Measurements from ENCODE around the gene SLC15A4.
"Not testable (repeated sequence)": the region's sequence is repeated elsewhere in the genome, so short reads cannot be mapped to it uniquely, and the experiment has no call there.

Gene SLC15A4

DNA sequence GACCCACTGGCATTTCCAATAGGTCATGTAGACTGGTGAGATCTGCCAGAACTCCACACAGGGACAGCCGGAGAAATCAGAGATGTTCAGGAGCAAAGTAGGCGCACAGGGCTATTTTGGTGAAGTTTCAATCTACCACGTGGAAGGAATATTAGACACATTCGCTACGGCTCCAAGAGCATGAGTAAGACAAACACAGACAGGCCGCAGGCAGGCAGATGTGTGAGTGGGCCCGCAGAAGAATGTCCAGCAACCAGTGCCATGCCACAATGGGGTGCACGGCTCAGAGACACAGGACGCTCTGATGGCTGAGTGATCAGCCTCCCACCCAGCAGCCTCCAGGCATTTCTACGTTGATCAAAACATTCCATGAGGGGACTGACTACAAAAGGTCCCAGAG is 10.4 kb downstream of the SLC15A4 start:
- WGBS, 2 experiments (ENCODE audit: insufficient coverage in 2 of 2), result 97 to 98% methylated on average over 9 to 10 of the region's 10 CpGs

DNA sequence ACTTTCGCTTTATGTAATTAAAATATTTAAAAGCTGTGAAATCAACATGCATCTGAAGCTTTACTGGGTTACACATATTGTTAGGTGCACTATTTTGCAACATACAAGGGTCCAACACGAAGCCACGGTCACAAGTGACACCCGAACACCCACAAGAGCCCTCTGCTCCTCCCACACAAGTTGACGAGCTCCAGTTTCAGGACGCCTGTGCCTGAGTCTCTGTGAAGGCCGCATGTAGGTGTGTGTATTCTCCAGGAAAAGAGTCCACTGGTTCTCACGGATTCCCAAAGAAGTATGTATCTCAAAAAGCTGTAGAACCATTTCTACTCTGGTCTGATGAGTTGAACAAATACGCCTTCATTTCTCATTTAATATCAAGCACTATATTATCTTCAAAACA is 12.0 kb downstream of the SLC15A4 start:
- Histone ChIP-seq H3K4me1 (ENCODE audit: control insufficient read depth, insufficient read depth, low read length, poor library complexity, severe bottlenecking) (peaks cover 12% of the 10 kb centered on the region), H3K36me3 (ENCODE audit: control insufficient read depth, insufficient read depth, low read length) (peaks cover 64% of the 10 kb centered on the region), H3K27ac (ENCODE audit: low read depth, low read length, severe bottlenecking) (no peak overlapping the region), H3K4me3 (ENCODE audit: extremely low read depth, insufficient read depth, low read length, poor library complexity, severe bottlenecking) (no peak overlapping the region), H3K9me3 (ENCODE audit: control insufficient read depth, low read length) (no peaks in the 10 kb centered on the region)
- WGBS, 2 experiments (ENCODE audit: insufficient coverage in 2 of 2), result 82 to 93% methylated on average over 7 to 8 of the region's 9 CpGs

More for the DNA sequence above, 10.4 kb downstream of the SLC15A4 start:
- H3K36me3 ChIP-seq (ENCODE audit: control insufficient read depth, insufficient read depth, low read length), result peaks cover 48% of the 10 kb centered on the region
- H3K4me3 ChIP-seq (ENCODE audit: extremely low read depth, insufficient read depth, low read length, poor library complexity, severe bottlenecking), result no peak overlapping the region
- H3K27ac ChIP-seq (ENCODE audit: low read depth, low read length, severe bottlenecking), result no peak overlapping the region
- no peaks in the 10 kb centered on the region for H3K9me3 ChIP-seq (ENCODE audit: control insufficient read depth, low read length)
- H3K4me1 ChIP-seq (ENCODE audit: control insufficient read depth, insufficient read depth, low read length, poor library complexity, severe bottlenecking), result peaks cover 25% of the 10 kb centered on the region

DNA sequence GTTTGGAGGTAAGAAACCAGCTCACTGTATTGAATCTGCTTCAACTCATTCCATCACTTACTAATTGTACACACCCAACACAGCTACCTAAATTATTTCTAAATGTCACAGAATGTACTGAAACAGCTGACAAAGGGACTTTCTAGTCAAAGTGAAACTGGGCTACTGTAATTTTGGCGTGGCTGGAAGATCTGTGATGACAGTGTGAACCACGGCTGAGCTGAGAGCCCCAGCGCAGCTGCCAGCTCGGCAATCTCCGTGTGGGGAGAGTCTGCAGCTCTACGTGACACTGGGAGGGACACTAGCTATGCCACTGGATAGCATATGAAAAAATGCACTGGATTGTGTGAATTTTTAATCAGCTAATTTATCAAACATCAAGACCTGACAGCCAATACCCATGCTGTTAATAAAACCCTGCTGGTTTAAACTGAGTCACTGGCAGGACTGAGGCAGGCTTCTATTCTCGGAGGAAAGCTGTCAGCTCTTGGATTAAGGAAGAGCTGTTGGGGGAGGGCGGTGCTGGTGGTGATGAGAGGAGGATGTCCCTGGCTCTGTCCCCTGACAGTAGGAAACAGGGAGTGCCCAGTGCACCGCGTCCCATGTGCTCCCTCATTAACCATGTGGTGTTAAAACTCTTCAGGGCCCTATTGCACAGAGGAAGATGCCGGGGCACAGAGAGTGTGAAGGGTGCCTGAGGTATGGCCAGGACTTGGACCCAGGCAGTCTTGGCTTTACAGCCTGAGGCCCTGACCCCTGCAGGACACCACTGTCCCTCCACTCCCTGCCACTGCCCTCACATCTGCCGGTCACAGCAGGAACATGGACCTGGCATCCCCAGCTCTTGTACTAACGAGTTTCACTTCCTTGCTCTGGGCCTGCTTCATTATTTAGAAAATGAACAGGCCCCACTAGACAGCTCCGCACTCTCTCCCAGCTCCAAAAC is 13.3 kb downstream of the SLC15A4 start:
- peak overlapping the region; percentile 19 for H3K27ac ChIP-seq (ENCODE audit: low read depth, low read length, severe bottlenecking)
- H3K9me3 ChIP-seq (ENCODE audit: control insufficient read depth, low read length), result no peaks in the 10 kb centered on the region
- H3K4me1 ChIP-seq (ENCODE audit: control insufficient read depth, insufficient read depth, low read length, poor library complexity, severe bottlenecking), result peaks cover 12% of the 10 kb centered on the region
- H3K36me3 ChIP-seq (ENCODE audit: control insufficient read depth, insufficient read depth, low read length), result peaks cover 67% of the 10 kb centered on the region
- 70 to 72% methylated on average over 11 to 12 of the region's 14 CpGs for WGBS, 2 experiments (ENCODE audit: insufficient coverage in 2 of 2)
- no peak overlapping the region for H3K4me3 ChIP-seq (ENCODE audit: extremely low read depth, insufficient read depth, low read length, poor library complexity, severe bottlenecking)

DNA sequence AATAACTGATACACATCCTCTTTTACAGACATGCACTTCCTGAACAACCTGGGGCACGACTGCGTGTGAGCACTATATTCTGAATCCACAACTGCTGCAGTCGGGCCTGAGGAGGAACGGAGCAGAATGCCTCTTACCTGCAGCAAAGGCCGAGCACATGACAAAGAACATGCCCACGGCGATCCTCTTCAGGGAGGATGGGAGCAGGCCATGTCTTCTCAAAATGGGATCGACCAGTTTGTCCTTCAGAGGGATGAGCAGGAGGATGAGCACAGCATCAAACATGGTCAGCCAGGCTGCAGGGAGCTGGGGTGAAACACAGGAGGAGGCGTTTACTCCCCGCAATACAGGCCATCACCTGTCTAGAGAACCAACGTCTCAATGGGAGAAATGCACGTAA is 15.1 kb downstream of the SLC15A4 start:
- Histone ChIP-seq H3K36me3 (ENCODE audit: control insufficient read depth, insufficient read depth, low read length) (peaks cover 64% of the 10 kb centered on the region), H3K4me3 (ENCODE audit: extremely low read depth, insufficient read depth, low read length, poor library complexity, severe bottlenecking) (no peak overlapping the region), H3K9me3 (ENCODE audit: control insufficient read depth, low read length) (no peaks in the 10 kb centered on the region), H3K27ac (ENCODE audit: low read depth, low read length, severe bottlenecking) (no peak overlapping the region), H3K4me1 (ENCODE audit: control insufficient read depth, insufficient read depth, low read length, poor library complexity, severe bottlenecking) (peaks cover 12% of the 10 kb centered on the region)
- WGBS, 2 experiments (ENCODE audit: insufficient coverage in 2 of 2), result 85 to 90% methylated on average over 12 of the region's 12 CpGs

DNA sequence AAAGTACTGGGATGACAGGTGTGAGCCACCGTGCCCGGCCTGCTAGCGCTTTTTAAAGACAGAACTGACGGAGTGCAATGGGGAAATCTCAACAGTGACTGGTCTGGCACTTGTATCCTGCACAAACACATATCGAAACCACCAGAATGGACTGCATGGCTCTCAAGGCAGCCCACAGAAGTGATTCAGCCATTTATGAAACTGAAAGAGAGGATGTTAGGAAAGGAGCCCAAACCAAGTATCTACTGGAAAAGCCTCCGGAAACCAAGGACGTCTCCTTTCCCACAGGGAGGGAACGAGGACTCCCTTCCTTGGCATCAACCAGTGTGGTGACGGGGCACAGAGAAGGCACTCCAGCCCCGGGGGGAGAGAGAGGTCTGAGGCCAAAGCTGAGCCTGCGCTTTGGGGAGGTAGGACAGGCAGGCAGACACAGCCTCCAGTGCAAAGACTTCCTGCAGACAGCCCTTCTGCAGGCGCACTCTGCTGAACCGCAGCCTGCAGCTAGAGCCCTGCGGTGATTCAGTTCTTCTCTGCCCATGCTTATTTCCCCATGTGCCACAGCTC is 16.5 kb downstream of the SLC15A4 start:
- Histone ChIP-seq H3K9me3 (ENCODE audit: control insufficient read depth, low read length) (no peaks in the 10 kb centered on the region), H3K4me3 (ENCODE audit: extremely low read depth, insufficient read depth, low read length, poor library complexity, severe bottlenecking) (no peak overlapping the region), H3K27ac (ENCODE audit: low read depth, low read length, severe bottlenecking) (no peak overlapping the region), H3K36me3 (ENCODE audit: control insufficient read depth, insufficient read depth, low read length) (peaks cover 62% of the 10 kb centered on the region), H3K4me1 (ENCODE audit: control insufficient read depth, insufficient read depth, low read length, poor library complexity, severe bottlenecking) (peaks cover 12% of the 10 kb centered on the region)
- 95% methylated on average over 11 to 14 of the region's 14 CpGs for WGBS, 2 experiments (ENCODE audit: insufficient coverage in 2 of 2)

DNA sequence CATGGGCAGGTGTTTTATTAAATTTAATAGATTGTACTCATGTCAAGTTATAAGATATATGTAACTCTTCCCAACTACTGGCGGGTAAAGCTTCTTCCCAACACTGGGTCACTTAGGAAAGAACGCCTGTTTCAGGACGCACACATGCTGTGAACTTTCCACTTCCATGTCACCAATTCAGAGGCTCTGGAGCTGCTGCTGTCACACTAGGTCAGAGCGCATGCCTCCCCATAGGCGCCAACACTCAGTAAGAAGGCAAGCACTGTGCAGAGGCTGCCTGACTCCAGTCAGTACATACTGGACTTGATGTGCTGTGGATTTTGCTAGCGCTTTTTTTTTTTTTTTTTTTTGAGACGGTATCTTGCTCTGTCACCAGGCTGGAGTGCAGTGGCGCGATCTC is 17.2 kb downstream of the SLC15A4 start:
- Histone ChIP-seq H3K9me3 (ENCODE audit: control insufficient read depth, low read length) (no peaks in the 10 kb centered on the region), H3K4me3 (ENCODE audit: extremely low read depth, insufficient read depth, low read length, poor library complexity, severe bottlenecking) (no peak overlapping the region), H3K4me1 (ENCODE audit: control insufficient read depth, insufficient read depth, low read length, poor library complexity, severe bottlenecking) (peaks cover 12% of the 10 kb centered on the region), H3K27ac (ENCODE audit: low read depth, low read length, severe bottlenecking) (no peak overlapping the region), H3K36me3 (ENCODE audit: control insufficient read depth, insufficient read depth, low read length) (peaks cover 61% of the 10 kb centered on the region)
- WGBS, 2 experiments (ENCODE audit: insufficient coverage in 2 of 2), result 70 to 100% methylated on average over 3 to 4 of the region's 9 CpGs

DNA sequence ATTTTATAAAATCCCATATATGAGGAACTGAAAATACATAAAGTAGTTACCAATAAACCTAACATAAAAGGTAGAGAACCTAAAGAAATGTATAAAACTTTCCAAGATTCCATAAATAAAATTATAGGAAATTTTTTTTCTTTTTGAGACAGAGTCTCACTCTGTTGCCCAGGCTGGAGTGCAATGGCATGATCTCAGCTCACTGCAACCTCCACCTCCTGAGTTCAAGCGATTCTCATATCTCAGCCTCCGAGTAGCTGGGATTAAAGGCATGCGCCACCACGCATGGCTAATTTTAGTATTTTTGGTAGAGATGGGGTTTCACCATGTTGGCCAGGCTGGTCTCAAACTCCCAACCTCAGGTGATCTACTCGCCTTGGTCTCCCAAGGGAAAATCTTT is 18.4 kb downstream of the SLC15A4 start:
- not testable (repeated sequence) for H3K27ac ChIP-seq (ENCODE audit: low read depth, low read length, severe bottlenecking)
- 100% methylated on average over 3 of the region's 5 CpGs; no CpG with 5 or more reads in 1 of the 2 experiments for WGBS, 2 experiments (ENCODE audit: insufficient coverage in 2 of 2)
- peaks cover 73% of the 10 kb centered on the region for H3K36me3 ChIP-seq (ENCODE audit: control insufficient read depth, insufficient read depth, low read length)

DNA sequence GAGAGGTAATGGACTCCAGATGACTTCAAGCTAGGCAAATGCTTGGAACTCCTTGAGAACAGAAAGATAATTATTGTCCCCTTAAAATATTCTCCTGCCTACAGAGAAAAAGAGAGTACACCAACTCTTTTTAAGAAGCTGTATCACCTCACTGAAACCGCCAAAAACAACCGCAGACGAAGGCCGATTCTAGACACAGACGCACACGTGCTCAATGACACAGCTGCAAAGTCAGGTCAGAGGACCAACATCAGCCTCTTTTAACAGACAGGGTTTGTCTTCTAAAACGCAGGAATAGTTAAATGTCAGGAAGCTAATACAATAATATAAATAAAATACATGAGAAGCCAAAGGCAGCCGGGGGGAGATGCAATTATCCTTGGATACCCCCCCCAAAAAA is 19.0 kb downstream of the SLC15A4 start:
- Histone ChIP-seq H3K27ac (ENCODE audit: low read depth, low read length, severe bottlenecking) (no peak overlapping the region), H3K36me3 (ENCODE audit: control insufficient read depth, insufficient read depth, low read length) (peaks cover 73% of the 10 kb centered on the region), H3K4me3 (ENCODE audit: extremely low read depth, insufficient read depth, low read length, poor library complexity, severe bottlenecking) (no peak overlapping the region), H3K4me1 (ENCODE audit: control insufficient read depth, insufficient read depth, low read length, poor library complexity, severe bottlenecking) (no peaks in the 10 kb centered on the region), H3K9me3 (ENCODE audit: control insufficient read depth, low read length) (no peaks in the 10 kb centered on the region)
- 100% methylated on average over 1 of the region's 8 CpGs for WGBS, 2 experiments (ENCODE audit: insufficient coverage in 2 of 2)

More for the DNA sequence above, 18.4 kb downstream of the SLC15A4 start:
- H3K4me3 ChIP-seq (ENCODE audit: extremely low read depth, insufficient read depth, low read length, poor library complexity, severe bottlenecking); H3K4me1 ChIP-seq (ENCODE audit: control insufficient read depth, insufficient read depth, low read length, poor library complexity, severe bottlenecking); H3K9me3 ChIP-seq (ENCODE audit: control insufficient read depth, low read length): not testable (repeated sequence)

DNA sequence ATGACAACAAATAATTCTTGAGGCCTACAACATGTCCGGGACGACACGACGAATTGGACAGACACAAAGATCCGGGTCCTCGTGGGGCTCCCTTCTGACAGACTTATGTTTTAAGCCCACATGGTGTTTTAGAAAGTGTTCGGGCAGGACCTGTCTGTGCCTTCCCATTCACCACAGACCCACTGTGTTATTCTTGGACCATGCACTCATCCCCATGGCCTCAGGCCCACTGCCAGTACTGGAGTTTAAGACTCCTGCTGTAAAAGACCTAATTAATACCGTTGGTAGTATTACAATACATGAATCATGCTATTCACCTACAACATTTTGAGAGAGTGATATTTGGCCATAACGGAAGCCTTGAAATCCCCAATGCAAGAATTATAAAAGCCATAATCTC is 20.0 kb downstream of the SLC15A4 start:
- Histone ChIP-seq H3K4me3 (ENCODE audit: extremely low read depth, insufficient read depth, low read length, poor library complexity, severe bottlenecking) (no peak overlapping the region), H3K9me3 (ENCODE audit: control insufficient read depth, low read length) (no peaks in the 10 kb centered on the region), H3K36me3 (ENCODE audit: control insufficient read depth, insufficient read depth, low read length) (peaks cover 71% of the 10 kb centered on the region), H3K4me1 (ENCODE audit: control insufficient read depth, insufficient read depth, low read length, poor library complexity, severe bottlenecking) (no peaks in the 10 kb centered on the region), H3K27ac (ENCODE audit: low read depth, low read length, severe bottlenecking) (no peak overlapping the region)
- WGBS, 2 experiments (ENCODE audit: insufficient coverage in 2 of 2), result 94% methylated on average over 7 to 8 of the region's 9 CpGs

DNA sequence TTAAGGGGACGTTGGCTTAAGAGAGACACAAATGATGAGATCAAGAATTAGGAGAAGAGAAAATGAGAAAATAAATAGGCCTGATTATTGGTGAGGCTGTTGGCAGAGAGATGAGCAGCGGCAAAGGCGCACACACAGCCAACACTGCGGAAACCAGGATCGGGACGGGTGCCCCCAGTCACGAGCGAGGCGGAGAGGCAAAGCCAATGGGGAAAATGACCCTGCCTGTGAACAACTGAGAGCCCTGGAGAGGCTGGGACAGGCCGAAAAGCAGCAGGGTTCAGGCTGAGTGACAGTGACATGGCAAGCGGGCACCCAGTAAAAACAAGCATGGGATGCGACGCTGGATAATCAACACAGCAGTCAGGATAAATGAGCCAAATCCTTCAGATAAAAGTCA is 21.0 kb downstream of the SLC15A4 start:
- Histone ChIP-seq H3K4me1 (ENCODE audit: control insufficient read depth, insufficient read depth, low read length, poor library complexity, severe bottlenecking) (peaks cover 7% of the 10 kb centered on the region), H3K4me3 (ENCODE audit: extremely low read depth, insufficient read depth, low read length, poor library complexity, severe bottlenecking) (no peak overlapping the region), H3K36me3 (ENCODE audit: control insufficient read depth, insufficient read depth, low read length) (peaks cover 71% of the 10 kb centered on the region), H3K27ac (ENCODE audit: low read depth, low read length, severe bottlenecking) (no peak overlapping the region), H3K9me3 (ENCODE audit: control insufficient read depth, low read length) (no peaks in the 10 kb centered on the region)
- 93 to 94% methylated on average over 10 to 11 of the region's 13 CpGs for WGBS, 2 experiments (ENCODE audit: insufficient coverage in 2 of 2)
